ENCODE measurements around the gene FAM76A. TPM values are rescaled to one million over a fixed set of nuclear protein-coding genes. Genes with fewer than 3 reads are reported as not detected.
A peak's percentile ranks its signal among the peaks of the same experiment; 100 is the strongest.

FAM76A gene
- total RNA-seq, 2 donors from 2014 or later: 13.0 to 14.7 TPM

- H3K4me1 ChIP-seq (ENCODE audit: control insufficient read depth, insufficient read depth, low read length): no peaks in the 10 kb centered on the region
- H3K27me3 ChIP-seq (ENCODE audit: control insufficient read depth, insufficient read depth, low read length, poor library complexity, severe bottlenecking): no peaks in the 10 kb centered on the region
- Mint-ChIP-seq H3K27me3 (ENCODE audit: insufficient read depth) (no peaks in the 10 kb centered on the region), H3K9me3 (no peaks in the 10 kb centered on the region), H3K4me3 (no peak overlapping the region), H3K4me1 (peaks cover 2% of the 10 kb centered on the region), H3K36me3 (ENCODE audit: low read depth) (peaks cover 7% of the 10 kb centered on the region), H3K27ac (no peak overlapping the region)
- no peak overlapping the region for H3K9ac ChIP-seq (ENCODE audit: extremely low read depth, low read length, poor library complexity, severe bottlenecking)
- DNase-seq: no peak
- no peak overlapping the region for H3K27ac ChIP-seq (ENCODE audit: low read depth, low read length)
- TF ChIP-seq, protein P1, sequence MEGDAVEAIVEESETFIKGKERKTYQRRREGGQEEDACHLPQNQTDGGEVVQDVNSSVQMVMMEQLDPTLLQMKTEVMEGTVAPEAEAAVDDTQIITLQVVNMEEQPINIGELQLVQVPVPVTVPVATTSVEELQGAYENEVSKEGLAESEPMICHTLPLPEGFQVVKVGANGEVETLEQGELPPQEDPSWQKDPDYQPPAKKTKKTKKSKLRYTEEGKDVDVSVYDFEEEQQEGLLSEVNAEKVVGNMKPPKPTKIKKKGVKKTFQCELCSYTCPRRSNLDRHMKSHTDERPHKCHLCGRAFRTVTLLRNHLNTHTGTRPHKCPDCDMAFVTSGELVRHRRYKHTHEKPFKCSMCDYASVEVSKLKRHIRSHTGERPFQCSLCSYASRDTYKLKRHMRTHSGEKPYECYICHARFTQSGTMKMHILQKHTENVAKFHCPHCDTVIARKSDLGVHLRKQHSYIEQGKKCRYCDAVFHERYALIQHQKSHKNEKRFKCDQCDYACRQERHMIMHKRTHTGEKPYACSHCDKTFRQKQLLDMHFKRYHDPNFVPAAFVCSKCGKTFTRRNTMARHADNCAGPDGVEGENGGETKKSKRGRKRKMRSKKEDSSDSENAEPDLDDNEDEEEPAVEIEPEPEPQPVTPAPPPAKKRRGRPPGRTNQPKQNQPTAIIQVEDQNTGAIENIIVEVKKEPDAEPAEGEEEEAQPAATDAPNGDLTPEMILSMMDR (conservative IDR thresholded peaks at IDR 0.05): no peak
- WGBS, 2 experiments (ENCODE audit: insufficient coverage in 1 of 2, insufficient read length in 1 of 2): 93% methylated on average over 3 to 4 of the region's 4 CpGs
- H3K4me3 ChIP-seq (ENCODE audit: low read length): no peak overlapping the region
- H3K9me3 ChIP-seq (ENCODE audit: control insufficient read depth, low read length): peaks cover 4% of the 10 kb centered on the region
- H3K36me3 ChIP-seq (ENCODE audit: control insufficient read depth, insufficient read depth, low read length): peaks cover 5% of the 10 kb centered on the region
Measured at GRCh38 chr1:27763358-27763757, 37.6 kb downstream of the FAM76A start.

- peak overlapping the region; percentile 14 for H3K27ac ChIP-seq (ENCODE audit: low read depth, low read length)
- H3K9me3 ChIP-seq (ENCODE audit: control insufficient read depth, low read length): peaks cover 4% of the 10 kb centered on the region
- peak overlapping the region; percentile 40 for H3K27ac Mint-ChIP-seq
- no peaks in the 10 kb centered on the region for H3K27me3 Mint-ChIP-seq (ENCODE audit: insufficient read depth)
- peaks cover 4% of the 10 kb centered on the region for H3K4me1 ChIP-seq (ENCODE audit: control insufficient read depth, insufficient read depth, low read length)
- no peaks in the 10 kb centered on the region for H3K36me3 Mint-ChIP-seq (ENCODE audit: low read depth)
- H3K27me3 ChIP-seq (ENCODE audit: control insufficient read depth, insufficient read depth, low read length, poor library complexity, severe bottlenecking): no peaks in the 10 kb centered on the region
- no peaks in the 10 kb centered on the region for H3K36me3 ChIP-seq (ENCODE audit: control insufficient read depth, insufficient read depth, low read length)
- WGBS, 2 experiments (ENCODE audit: insufficient coverage in 1 of 2, insufficient read length in 1 of 2): 36 to 50% methylated on average over 1 to 2 of the region's 2 CpGs
- no peak for DNase-seq
- H3K9ac ChIP-seq (ENCODE audit: extremely low read depth, low read length, poor library complexity, severe bottlenecking): peak overlapping the region; percentile 59
- H3K9me3 Mint-ChIP-seq: no peaks in the 10 kb centered on the region
- H3K4me3 ChIP-seq (ENCODE audit: low read length): peak overlapping the region; percentile 63
- H3K4me3 Mint-ChIP-seq: no peak overlapping the region
- peaks cover 14% of the 10 kb centered on the region for H3K4me1 Mint-ChIP-seq
- TF ChIP-seq, protein P1 (conservative IDR thresholded peaks at IDR 0.05): no peak
Measured at GRCh38 chr1:27770293-27770830, 44.6 kb downstream of the FAM76A start.

- Histone ChIP-seq H3K27me3 (ENCODE audit: control insufficient read depth, insufficient read depth, low read length, poor library complexity, severe bottlenecking) (no peaks in the 10 kb centered on the region), H3K36me3 (ENCODE audit: control insufficient read depth, insufficient read depth, low read length) (peaks cover 6% of the 10 kb centered on the region), H3K9me3 (ENCODE audit: control insufficient read depth, low read length) (peaks cover 4% of the 10 kb centered on the region), H3K9ac (ENCODE audit: extremely low read depth, low read length, poor library complexity, severe bottlenecking) (no peak overlapping the region), H3K4me3 (ENCODE audit: low read length) (peak overlapping the region; percentile 98), H3K4me1 (ENCODE audit: control insufficient read depth, insufficient read depth, low read length) (peaks cover 4% of the 10 kb centered on the region), H3K27ac (ENCODE audit: low read depth, low read length) (no peak overlapping the region)
- TF ChIP-seq, protein P1 (conservative IDR thresholded peaks at IDR 0.05): no peak
- Mint-ChIP-seq H3K9me3 (no peaks in the 10 kb centered on the region), H3K27me3 (ENCODE audit: insufficient read depth) (no peaks in the 10 kb centered on the region), H3K4me1 (peaks cover 25% of the 10 kb centered on the region), H3K27ac (peak overlapping the region; percentile 95), H3K4me3 (peak overlapping the region; percentile 83), H3K36me3 (ENCODE audit: low read depth) (peaks cover 2% of the 10 kb centered on the region)
- no peak for DNase-seq
- 66 to 72% methylated on average over 11 to 17 of the region's 18 CpGs for WGBS, 2 experiments (ENCODE audit: insufficient coverage in 1 of 2, insufficient read length in 1 of 2)
Measured at GRCh38 chr1:27772036-27772931, 46.5 kb downstream of the FAM76A start.
